SK-N-SH (cell line): ENCODE results near the gene TBX2.

ENCODE experiments used
- EP300 ChIP-seq, 2 experiments: IDR thresholded peaks; 2 replicates each; pipeline versions ENCODE4 v1.4.0 to v1.6.1; 2012; ENCODE audit warnings: borderline replicate concordance in 1 of 2, low read depth in 1 of 2, low read length in 1 of 2
- EZH2phosphoT487 ChIP-seq: fragments of 200-600 bp; sonication (generic); IDR thresholded peaks from 2 replicates; pipeline ENCODE4 v1.6.1; 2017; ENCODE audit warnings: low read depth, mixed run types, mild to moderate bottlenecking, antibody characterized with exemption, moderate library complexity, borderline replicate concordance
- GABPA ChIP-seq: IDR thresholded peaks from 2 replicates; pipeline ENCODE4 v1.4.0; 2012; ENCODE audit warnings: low read depth, mild to moderate bottlenecking
- NFIC ChIP-seq: IDR thresholded peaks from 2 replicates; pipeline ENCODE4 v1.4.0; 2012; ENCODE audit warnings: borderline replicate concordance
- RAD21 ChIP-seq: IDR thresholded peaks from 2 replicates; pipeline ENCODE4 v1.6.1; 2012; ENCODE audit warnings: mild to moderate bottlenecking, low read length
- RCOR1 ChIP-seq: fragments of 150-350 bp; IDR thresholded peaks from 2 replicates; pipeline ENCODE4 v1.6.1; 2017; ENCODE audit warnings: antibody characterized with exemption, low read length
- RFX5 ChIP-seq: IDR thresholded peaks from 2 replicates; pipeline ENCODE4 v1.6.1; 2012; ENCODE audit warnings: mild to moderate bottlenecking, improper control_type of control experiment, low read length
- SIN3A ChIP-seq: IDR thresholded peaks from 2 replicates; pipeline ENCODE4 v1.6.1; 2012; ENCODE audit warnings: low read depth, mild to moderate bottlenecking, low read length, moderate library complexity, borderline replicate concordance
- TAF1 ChIP-seq: IDR thresholded peaks from 2 replicates; pipeline ENCODE4 v1.6.1; 2012; ENCODE audit warnings: low read depth, mild to moderate bottlenecking, low read length, moderate library complexity, borderline replicate concordance
- TEAD4 ChIP-seq: IDR thresholded peaks from 2 replicates; pipeline ENCODE4 v1.4.0; 2012; ENCODE audit warnings: mild to moderate bottlenecking, borderline replicate concordance; ENCODE audit not compliant: insufficient read depth
- TF ChIP-seq, protein P1 (sequence below): fragments of 200-600 bp; sonication (generic); IDR thresholded peaks from 2 replicates; pipeline ENCODE4 v1.6.1; 2017; ENCODE audit warnings: antibody characterized with exemption, mild to moderate bottlenecking, moderate library complexity
- TF ChIP-seq, protein P2 (sequence below): IDR thresholded peaks from 2 replicates; pipeline ENCODE4 v1.4.0; 2012; ENCODE audit warnings: low read depth, borderline replicate concordance
- TF ChIP-seq, protein P3 (sequence below): IDR thresholded peaks from 2 replicates; pipeline ENCODE4 v1.4.0; 2012; ENCODE audit warnings: low read depth

DNA sequence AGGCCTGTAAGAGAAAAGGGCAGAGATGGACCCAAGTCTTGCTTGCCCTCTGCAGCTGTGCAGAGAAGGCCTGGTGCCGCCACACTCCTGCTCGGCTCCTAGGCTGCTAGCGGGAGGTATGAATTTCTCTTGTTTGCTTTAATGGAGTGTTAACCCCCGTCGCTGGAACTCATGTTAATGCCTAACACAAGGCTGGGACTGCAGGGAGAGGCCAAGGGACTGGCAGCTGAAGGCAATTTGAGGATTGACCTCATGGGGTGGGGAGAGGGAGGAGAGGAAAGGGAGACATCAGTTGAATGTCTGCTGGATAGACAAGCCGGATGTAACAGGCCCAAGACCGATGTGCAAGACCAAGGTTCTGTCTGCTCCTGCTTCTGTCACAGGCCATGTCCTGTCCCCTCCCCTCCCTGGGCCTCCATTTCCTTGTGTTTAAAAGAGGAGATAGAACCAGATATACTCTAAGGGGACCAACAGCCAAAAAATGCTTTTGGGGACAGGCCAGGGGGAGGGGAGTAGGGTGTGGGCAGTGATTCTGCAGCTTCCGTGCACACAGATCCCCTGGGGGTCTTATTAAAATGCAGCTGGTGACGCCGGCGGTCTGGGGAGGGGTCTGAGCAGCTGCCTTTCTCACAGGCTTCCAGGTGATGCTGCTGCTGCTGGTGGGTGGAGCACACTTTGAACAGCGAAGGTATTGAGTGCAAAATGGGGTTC is 46.7 kb upstream of the TBX2 start:
- TF ChIP-seq, protein P1, sequence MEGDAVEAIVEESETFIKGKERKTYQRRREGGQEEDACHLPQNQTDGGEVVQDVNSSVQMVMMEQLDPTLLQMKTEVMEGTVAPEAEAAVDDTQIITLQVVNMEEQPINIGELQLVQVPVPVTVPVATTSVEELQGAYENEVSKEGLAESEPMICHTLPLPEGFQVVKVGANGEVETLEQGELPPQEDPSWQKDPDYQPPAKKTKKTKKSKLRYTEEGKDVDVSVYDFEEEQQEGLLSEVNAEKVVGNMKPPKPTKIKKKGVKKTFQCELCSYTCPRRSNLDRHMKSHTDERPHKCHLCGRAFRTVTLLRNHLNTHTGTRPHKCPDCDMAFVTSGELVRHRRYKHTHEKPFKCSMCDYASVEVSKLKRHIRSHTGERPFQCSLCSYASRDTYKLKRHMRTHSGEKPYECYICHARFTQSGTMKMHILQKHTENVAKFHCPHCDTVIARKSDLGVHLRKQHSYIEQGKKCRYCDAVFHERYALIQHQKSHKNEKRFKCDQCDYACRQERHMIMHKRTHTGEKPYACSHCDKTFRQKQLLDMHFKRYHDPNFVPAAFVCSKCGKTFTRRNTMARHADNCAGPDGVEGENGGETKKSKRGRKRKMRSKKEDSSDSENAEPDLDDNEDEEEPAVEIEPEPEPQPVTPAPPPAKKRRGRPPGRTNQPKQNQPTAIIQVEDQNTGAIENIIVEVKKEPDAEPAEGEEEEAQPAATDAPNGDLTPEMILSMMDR = no peak
- TF ChIP-seq RAD21 = no peak
- no peak for TF ChIP-seq GABPA
- TF ChIP-seq EP300 (IDR thresholded peaks at IDR 0.05; ENCODE audit: borderline replicate concordance in 1 of 2, low read depth in 1 of 2, low read length in 1 of 2) = no peak
- TF ChIP-seq TEAD4 = no peak
- TF ChIP-seq EZH2phosphoT487 = no peak
- TF ChIP-seq, protein P2, sequence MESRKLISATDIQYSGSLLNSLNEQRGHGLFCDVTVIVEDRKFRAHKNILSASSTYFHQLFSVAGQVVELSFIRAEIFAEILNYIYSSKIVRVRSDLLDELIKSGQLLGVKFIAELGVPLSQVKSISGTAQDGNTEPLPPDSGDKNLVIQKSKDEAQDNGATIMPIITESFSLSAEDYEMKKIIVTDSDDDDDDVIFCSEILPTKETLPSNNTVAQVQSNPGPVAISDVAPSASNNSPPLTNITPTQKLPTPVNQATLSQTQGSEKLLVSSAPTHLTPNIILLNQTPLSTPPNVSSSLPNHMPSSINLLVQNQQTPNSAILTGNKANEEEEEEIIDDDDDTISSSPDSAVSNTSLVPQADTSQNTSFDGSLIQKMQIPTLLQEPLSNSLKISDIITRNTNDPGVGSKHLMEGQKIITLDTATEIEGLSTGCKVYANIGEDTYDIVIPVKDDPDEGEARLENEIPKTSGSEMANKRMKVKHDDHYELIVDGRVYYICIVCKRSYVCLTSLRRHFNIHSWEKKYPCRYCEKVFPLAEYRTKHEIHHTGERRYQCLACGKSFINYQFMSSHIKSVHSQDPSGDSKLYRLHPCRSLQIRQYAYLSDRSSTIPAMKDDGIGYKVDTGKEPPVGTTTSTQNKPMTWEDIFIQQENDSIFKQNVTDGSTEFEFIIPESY = no peak
- TF ChIP-seq, protein P3, sequence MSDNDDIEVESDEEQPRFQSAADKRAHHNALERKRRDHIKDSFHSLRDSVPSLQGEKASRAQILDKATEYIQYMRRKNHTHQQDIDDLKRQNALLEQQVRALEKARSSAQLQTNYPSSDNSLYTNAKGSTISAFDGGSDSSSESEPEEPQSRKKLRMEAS = no peak
- no peak for TF ChIP-seq RCOR1
- TF ChIP-seq NFIC = no peak
- TF ChIP-seq SIN3A = no peak
- no peak for TF ChIP-seq RFX5
- TF ChIP-seq TAF1 = no peak
